ENCODE measurements around the gene PARD3. TPM values are rescaled to one million over a fixed set of nuclear protein-coding genes. Genes with fewer than 3 reads are reported as not detected.
"Not testable (repeated sequence)": the region's sequence is repeated elsewhere in the genome, so short reads cannot be mapped to it uniquely, and the experiment has no call there.

PARD3 gene
- total RNA-seq, 1 donor from 2014 or later = 20.6 TPM

DNA sequence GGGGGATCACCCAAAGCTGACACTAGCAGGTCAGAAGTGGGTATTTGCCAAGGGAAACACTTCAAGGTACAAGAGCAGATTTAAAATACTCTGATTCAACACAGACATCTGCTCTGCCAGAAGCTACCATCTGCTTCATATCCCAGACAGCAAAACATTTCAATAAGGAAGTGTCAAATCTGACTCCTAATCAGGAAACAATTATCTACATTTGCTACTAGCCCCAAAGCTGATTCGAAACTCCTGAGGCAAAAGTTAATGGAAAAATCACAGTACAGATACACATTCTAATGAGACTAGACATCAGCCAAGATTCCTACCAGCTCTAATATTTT is 48.9 kb downstream of the PARD3 start:
- DNase-seq = no peak

DNA sequence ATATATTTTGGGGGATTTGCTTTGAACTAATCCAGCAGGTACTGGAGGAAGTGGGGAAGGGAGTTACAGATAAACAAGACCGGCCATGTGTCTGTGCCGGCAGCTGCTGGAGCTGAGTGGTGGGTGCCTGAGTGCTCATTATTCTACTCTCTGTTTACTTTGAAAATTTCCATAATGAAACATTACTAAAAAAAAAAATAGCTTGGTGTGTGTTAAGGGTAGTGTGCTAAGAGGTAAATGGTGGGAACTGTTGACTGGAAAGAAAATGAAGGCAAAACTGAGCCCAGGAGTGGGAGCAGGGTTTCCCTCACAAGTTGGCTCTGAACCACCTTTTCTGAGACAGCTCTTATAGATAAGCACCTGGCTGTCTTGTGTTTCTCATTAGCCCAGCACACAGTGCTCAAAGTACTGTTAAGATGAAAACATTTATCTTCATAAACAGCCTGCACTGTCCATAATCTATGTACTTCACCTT is 50.6 kb downstream of the PARD3 start:
- DNase-seq = no peak

DNA sequence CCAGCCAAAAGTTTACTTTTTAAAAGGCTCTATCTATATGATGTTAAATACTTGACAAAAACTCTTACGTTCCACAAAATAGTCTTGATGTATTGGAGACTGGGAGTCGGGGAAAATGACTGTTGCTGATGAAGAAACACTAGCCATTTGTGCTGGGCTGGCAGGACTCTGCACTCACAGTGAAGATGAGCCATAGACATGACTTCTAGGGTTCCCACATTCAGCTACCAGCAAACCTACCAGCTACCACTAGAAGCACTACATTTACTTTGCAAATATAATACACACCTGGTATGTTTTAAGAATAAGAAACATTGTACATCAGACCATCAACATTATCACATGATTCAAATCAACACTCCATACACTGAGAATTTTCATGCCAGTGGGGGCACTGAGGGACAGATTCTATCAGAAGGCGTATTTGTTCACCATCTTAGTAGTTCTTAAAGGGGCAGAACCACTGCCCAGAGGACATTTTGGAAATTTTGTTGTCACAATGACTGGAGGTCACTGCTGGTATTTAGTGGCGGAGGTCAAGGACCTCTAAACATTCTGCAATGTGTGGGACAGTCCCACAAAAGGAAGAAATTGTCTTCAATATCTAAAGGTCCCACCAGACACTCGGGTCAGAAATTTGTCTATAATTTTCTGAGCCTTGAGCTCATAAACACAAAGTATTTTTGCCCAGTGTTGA is 52.3 kb downstream of the PARD3 start:
- DNase-seq = no peak

DNA sequence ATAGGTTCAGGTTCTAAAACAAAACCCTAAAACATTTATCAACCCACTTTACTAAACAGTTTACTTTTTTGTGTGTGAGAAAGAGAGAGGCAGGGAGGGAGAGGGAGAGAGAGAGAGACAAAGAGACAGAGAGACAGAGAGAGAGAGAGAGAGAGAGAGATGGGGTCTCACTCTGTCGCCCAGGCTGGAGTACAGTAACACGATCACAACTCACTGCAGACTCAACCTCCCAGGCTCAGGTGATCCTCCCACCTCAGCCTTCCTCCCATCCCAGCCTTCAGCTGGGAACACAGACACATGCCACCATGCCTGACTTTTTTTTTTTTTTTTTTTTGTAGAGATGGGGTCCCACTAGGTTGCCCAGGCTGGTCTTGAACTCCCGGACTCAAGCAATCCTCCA is 52.9 kb downstream of the PARD3 start:
- no peak for DNase-seq

- DNase-seq = no peak
These were observed 53.6 kb downstream of the PARD3 start for GRCh38 chr10:34761453-34761852.

- no peak for DNase-seq
These were observed 54.5 kb downstream of the PARD3 start for GRCh38 chr10:34760606-34761005.

DNA sequence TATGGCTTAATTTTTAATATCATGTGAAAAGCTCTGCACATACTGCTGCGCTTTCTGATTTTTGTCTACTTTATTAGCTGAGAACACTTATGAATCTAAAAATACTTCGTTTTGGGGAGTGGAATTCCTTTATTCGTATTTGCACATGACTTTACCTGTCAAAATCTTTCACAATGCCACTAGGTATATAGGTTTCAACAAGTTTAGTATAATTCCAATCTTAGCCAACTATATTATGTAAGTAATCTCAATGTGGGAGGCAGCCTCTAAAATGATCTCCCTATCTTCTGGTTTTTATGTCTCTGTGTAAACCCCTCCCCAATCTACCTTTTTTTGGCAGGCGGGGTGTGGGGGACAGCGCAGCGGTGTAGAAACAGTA is 55.3 kb downstream of the PARD3 start:
- no peak for DNase-seq

DNA sequence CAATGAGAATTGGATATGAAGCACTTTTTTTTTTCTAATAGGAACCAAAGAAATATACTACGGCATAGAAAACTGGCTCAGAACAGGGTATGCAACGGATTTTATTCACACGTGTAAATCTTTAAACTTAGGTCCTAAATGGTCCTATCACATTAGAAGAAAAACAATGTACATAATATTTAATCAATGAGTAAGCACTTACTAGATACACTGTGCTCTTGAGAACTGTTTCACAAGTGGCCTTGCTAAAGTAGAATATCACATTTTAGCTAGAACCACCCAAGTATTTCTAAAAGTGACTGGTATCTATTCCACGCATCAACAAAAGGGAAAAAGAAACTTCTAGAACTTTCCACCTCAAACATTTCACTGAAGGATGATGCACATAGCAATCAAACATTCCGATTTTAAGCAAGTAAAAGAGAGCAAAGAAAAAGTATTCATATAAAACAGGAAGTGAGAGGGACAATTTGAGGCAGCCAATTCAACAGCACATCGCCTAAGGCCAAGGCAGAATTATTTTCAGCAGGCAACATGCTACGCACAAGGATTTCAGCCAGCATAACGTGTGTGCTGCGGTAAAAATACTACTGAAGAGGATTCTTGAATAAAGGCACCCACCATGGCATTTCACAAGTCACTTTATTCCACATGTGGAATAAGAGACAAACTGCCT is 55.8 kb downstream of the PARD3 start:
- no peak for DNase-seq

DNA sequence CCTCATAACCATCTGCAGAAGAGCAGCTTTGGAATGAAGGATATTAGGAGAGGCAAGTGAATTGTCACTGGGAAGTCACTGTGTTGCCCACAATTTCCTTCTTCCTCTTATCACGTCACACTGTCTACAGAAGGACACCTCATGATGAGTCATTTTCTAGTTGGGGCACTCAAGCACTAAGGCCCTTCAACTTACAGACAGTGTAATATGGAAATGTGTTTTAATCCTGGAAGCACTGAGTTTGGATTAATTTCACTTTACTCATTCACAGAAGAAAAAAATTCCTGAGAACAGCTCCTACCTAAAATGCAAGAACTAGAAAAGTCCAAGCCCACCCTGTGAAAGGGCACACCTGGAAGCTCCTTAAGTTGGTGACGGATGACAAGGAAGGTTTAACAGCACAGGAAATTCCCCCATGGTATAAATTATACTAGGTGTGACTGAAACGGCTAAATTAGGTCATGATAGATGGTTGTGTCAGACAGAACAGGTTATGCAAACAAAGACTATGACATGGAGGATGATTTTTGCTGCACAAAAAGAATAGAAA is 56.6 kb downstream of the PARD3 start:
- no peak for DNase-seq

DNA sequence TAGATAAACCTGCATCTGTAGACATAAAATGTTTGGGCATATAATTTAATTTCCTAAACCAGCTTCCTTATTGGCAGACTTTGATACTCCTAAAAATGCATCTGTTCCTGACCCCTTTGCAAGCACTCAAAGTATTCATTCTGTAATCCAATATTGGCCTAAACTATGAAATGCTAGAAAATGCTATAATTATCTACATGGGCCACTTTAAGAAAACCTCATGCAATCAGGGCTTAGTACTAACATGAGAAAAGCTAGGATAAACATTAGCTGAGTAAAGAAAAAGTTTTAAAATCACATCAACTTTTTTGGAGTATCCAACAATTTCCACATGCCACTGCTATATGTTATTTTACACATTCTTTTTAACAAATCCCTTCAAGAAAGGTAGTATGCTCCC is 57.2 kb downstream of the PARD3 start:
- DNase-seq = no peak

GRCh38 chr10:34757181-34757580 is 57.9 kb downstream of the PARD3 start:
- not testable (repeated sequence) for DNase-seq

DNA sequence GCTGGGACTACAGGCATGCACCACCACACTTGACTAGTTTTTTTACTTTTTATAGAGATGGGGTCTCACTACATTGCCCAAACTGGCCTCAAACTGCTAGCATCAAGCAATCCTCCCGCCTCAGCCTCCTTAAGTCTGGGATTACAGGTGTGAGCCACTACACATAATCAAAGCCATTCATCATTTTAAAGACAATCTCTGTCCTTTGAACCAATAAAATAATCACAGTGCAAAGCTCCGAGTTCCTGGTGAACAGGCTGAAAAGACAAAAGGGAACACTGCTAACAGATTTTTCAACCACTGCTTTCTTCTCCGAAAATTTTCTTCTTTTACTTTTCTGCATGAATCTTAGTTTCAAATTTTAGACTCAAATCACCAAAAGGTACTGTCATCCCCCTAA is 58.5 kb downstream of the PARD3 start:
- no peak for DNase-seq

- DNase-seq = no peak
These were observed 61.9 kb downstream of the PARD3 start for GRCh38 chr10:34753014-34753757.

GRCh38 chr10:34751272-34751671 is 63.8 kb downstream of the PARD3 start:
- no peak for DNase-seq

DNA sequence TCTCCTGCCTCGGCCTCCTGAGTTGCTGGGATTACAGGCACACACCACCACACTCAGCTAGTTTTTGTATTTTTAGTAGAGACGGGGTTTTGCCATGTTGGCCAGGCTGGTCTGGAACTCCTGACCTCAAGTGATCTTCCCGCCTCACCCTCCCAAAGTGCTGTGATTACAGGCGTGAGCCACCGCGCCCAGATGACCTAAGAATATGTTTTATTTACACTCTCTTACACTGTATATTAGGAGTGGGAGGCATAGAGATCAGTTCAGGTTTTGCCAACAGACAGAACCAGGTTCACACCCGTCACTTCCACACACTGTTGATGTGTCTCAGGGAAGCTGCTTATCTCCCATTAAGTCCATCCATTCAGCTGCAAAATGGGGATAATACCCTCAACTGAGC is 64.3 kb downstream of the PARD3 start:
- not testable (repeated sequence) for DNase-seq

DNA sequence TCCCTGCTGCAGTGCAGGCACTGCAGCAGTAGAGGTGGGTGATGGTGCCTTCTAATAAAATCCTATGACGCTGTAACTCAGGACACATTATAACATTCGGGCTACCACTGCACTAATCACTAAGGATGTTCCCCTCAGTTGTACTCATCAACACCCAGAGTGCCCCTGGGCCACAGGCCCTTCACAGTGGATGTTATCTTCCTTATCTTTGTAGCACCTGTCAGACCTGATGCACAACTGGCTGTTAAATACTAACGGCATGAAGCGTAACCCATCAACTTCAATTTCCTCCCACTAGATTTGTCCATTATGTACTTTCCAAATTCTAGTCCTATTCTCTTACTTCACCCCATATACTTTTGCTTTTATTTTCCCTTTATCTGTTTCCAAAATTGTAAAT is 66.3 kb downstream of the PARD3 start:
- DNase-seq = no peak

GRCh38 chr10:34748357-34748756 is 66.7 kb downstream of the PARD3 start:
- DNase-seq = no peak

DNA sequence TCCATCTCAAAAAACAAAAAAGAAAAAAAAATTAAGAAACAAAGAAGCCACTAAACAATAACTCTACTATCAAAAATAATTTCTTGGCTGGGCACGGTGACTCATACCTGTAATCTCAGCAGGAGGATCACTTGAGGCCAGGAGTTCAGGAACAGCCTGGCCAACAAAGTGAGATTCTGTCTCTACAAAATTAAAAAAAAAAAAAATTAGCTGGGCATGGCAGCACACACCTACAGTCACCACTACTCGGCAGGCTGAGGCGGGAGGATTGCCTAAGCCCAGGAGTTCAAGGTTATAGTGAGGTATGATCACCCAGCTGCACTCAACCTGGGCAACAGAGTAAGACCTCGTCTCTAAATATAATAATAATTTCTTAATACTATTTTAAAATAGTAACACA is 69.0 kb downstream of the PARD3 start:
- DNase-seq = no peak

DNA sequence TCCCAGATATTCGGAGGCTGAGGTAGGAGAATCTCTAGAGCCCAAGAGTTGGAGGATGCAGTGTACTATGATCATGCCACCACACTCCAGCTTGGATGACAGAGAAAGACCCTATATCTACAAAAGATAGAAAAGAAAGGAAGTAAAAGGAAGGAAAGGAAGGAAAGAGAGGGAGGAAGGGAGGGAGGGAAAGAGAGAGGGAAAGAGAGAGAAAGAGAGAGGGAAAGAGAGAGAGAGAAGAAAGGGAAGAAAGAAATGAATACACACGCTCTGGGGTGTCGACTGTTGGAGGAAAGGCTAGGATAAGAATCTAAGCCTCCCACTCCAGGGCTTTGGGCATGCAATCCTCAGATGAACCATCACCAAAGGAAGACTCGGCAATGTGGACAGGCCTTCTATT is 69.9 kb downstream of the PARD3 start:
- no peak for DNase-seq

GRCh38 chr10:34744590-34744989 is 70.5 kb downstream of the PARD3 start:
- no peak for DNase-seq

DNA sequence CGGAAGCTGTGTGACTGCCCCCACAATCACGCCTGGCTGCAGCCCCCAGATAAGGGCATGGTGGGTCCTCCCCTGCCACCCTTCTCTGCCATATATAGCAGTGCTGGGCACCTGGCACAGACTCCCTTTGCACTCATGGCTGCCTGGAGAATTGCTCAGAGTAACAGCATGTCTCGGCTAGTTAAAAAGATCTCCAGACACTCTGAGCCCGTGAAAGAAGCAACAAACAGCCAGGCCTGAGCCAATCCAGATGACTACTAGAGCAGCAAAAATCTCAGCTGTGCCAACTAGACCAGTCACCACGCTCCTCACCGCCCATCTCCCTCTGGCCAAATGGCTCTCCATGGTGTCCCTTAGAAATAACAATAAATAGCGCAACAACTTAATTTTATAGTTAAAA is 71.3 kb downstream of the PARD3 start:
- no peak for DNase-seq

GRCh38 chr10:34742456-34742855 is 72.6 kb downstream of the PARD3 start:
- DNase-seq = no peak

GRCh38 chr10:34741087-34741486 is 74.0 kb downstream of the PARD3 start:
- DNase-seq = not testable (repeated sequence)

Measured in occipital lobe (tissue), 2 donors.